H1 (cell line): ENCODE measurements around the gene SUPT7L. TPM values are rescaled to one million over a fixed set of nuclear protein-coding genes. Genes with fewer than 3 reads are reported as not detected.

Source experiments
- CTCF ChIA-PET: fragments of 300-600 bp; sonication (Branson Sonifier 250); formaldehyde crosslinking; loops from one replicate; lab custom pipeline; 2021; ENCODE audit not compliant: partially characterized antibody; lab: Charles Lee
- POLR2A ChIA-PET: fragments of 300-600 bp; sonication (Branson Sonifier 250); formaldehyde crosslinking; loops from one replicate; lab custom pipeline; 2021; ENCODE audit warnings: inconsistent platforms; ENCODE audit not compliant: partially characterized antibody; lab: Charles Lee
- DNase-seq, 2 experiments: peaks; one replicate each; pipeline versions ENCODE4 v3.0.0 to v3.0.0-alpha.2; 2010 to 2022; ENCODE audit warnings: low spot score in 2 of 2, low read depth in 1 of 2, mixed read lengths in 1 of 2
- FAIRE-seq: peaks from 2 replicates; lab custom pipeline; 2011; peaks lifted over from hg19 to GRCh38; lab: Jason Lieb, UNC
- H2AFZ ChIP-seq: 2 replicates; pipeline ENCODE4 v1.8.1; 2012; ENCODE audit warnings: low read length, inconsistent platforms
- H2AK5ac ChIP-seq: 2 replicates; pipeline ENCODE4 v1.6.1; 2013; ENCODE audit warnings: low read depth, low read length
- H2BK120ac ChIP-seq: replicated peaks from 2 replicates; pipeline ENCODE3; 2013; ENCODE audit warnings: low read depth, low read length, inconsistent platforms
- H2BK12ac ChIP-seq: 2 replicates; pipeline ENCODE4 v1.6.1; 2013; ENCODE audit warnings: low read depth, low read length
- H2BK15ac ChIP-seq: 2 replicates; pipeline ENCODE4 v1.6.1; 2013; ENCODE audit warnings: low read length
- H2BK20ac ChIP-seq: 2 replicates; pipeline ENCODE4 v1.6.1; 2013; ENCODE audit warnings: low read length
- H2BK5ac ChIP-seq: 2 replicates; pipeline ENCODE4 v1.6.1; 2013; ENCODE audit warnings: low read depth, low read length
- H3K14ac ChIP-seq: 2 replicates; pipeline ENCODE4 v1.6.1; 2013; ENCODE audit warnings: inconsistent platforms; ENCODE audit not compliant: insufficient read length
- H3K18ac ChIP-seq: 2 replicates; pipeline ENCODE4 v1.6.1; 2013; ENCODE audit warnings: low read length; ENCODE audit errors: extremely low read depth
- H3K23ac ChIP-seq: 2 replicates; pipeline ENCODE4 v1.6.1; 2013; ENCODE audit warnings: inconsistent platforms; ENCODE audit not compliant: insufficient read length
- H3K23me2 ChIP-seq: 2 replicates; pipeline ENCODE4 v1.6.1; 2013; ENCODE audit warnings: low read depth, low read length
- H3K27ac ChIP-seq: 2 replicates; pipeline ENCODE4 v1.6.1; 2011; ENCODE audit warnings: low read depth, low read length, inconsistent platforms
- H3K27me3 ChIP-seq, 4 experiments: replicated peaks in 1 of 4; 1 replicate in 1 of 4; 2 replicates in 3 of 4; pipeline versions ENCODE4 v1.6.1 to v1.8.1; 2011 to 2013; ENCODE audit warnings: low read length in 3 of 4, mild to moderate bottlenecking in 3 of 4, inconsistent platforms in 2 of 4, mixed read lengths in 2 of 4, moderate library complexity in 1 of 4; ENCODE audit not compliant: control insufficient read depth in 3 of 4, insufficient read depth in 3 of 4; ENCODE audit errors: extremely low read depth in 1 of 4
- H3K36me3 ChIP-seq, 4 experiments: 2 replicates each; pipeline versions ENCODE4 v1.6.1 to v1.8.1; 2011 to 2013; ENCODE audit warnings: mild to moderate bottlenecking in 4 of 4, low read length in 3 of 4, moderate library complexity in 2 of 4, control low read depth in 1 of 4, inconsistent platforms in 1 of 4; ENCODE audit not compliant: insufficient read depth in 4 of 4, control insufficient read depth in 2 of 4
- H3K4ac ChIP-seq: replicated peaks from 2 replicates; pipeline ENCODE3; 2013; ENCODE audit warnings: low read length, low read depth, mixed read lengths, inconsistent platforms; ENCODE audit not compliant: insufficient read length
- H3K4me1 ChIP-seq, 4 experiments: replicated peaks in 1 of 4; 1 replicate in 1 of 4; 2 replicates in 3 of 4; pipeline versions ENCODE4 v1.6.1 to v1.8.1; 2011 to 2013; ENCODE audit warnings: low read length in 3 of 4, inconsistent platforms in 2 of 4, mixed read lengths in 1 of 4; ENCODE audit not compliant: insufficient read depth in 4 of 4, control insufficient read depth in 3 of 4
- H3K4me2 ChIP-seq, 2 experiments: 2 replicates each; pipeline versions ENCODE4 v1.6.1 to v1.8.1; 2011 to 2013; ENCODE audit warnings: low read depth in 2 of 2, low read length in 2 of 2, control low read depth in 1 of 2, inconsistent platforms in 1 of 2, mild to moderate bottlenecking in 1 of 2; ENCODE audit not compliant: insufficient read depth in 1 of 2
- H3K4me3 ChIP-seq, 4 experiments: fragments of 200-600, 300-600 bp in 1 of 4; sonication (generic), shearing (Covaris generic), sonication (Bioruptor Twin) in 1 of 4; 2 replicates each; pipeline versions ENCODE4 v1.5.1 to v1.8.1; 2011 to 2016; ENCODE audit warnings: low read length in 4 of 4, low read depth in 3 of 4, control low read depth in 2 of 4, inconsistent platforms in 2 of 4, mild to moderate bottlenecking in 2 of 4, mixed read lengths in 1 of 4, moderate library complexity in 1 of 4; ENCODE audit not compliant: insufficient read depth in 2 of 4; ENCODE audit errors: extremely low read depth in 1 of 4
- H3K56ac ChIP-seq: replicated peaks from 2 replicates; pipeline ENCODE3; 2013; ENCODE audit warnings: low read depth, mild to moderate bottlenecking, mixed read lengths, low read length, inconsistent platforms; ENCODE audit not compliant: insufficient read length
- H3K79me1 ChIP-seq: 2 replicates; pipeline ENCODE4 v1.6.1; 2013; ENCODE audit warnings: low read depth, low read length, control low read depth
- H3K79me2 ChIP-seq, 2 experiments: 2 replicates each; pipeline versions ENCODE4 v1.6.1 to v1.8.1; 2012 to 2013; ENCODE audit warnings: low read length in 2 of 2, mild to moderate bottlenecking in 2 of 2, inconsistent platforms in 1 of 2; ENCODE audit not compliant: insufficient read depth in 2 of 2, control insufficient read depth in 1 of 2
- H3K9ac ChIP-seq, 4 experiments: replicated peaks in 1 of 4; 1 replicate in 1 of 4; 2 replicates in 3 of 4; pipeline versions ENCODE4 v1.6.1 to v1.8.1; 2011 to 2013; ENCODE audit warnings: low read depth in 3 of 4, low read length in 3 of 4, control low read depth in 2 of 4, mild to moderate bottlenecking in 2 of 4, moderate library complexity in 2 of 4, inconsistent platforms in 1 of 4; ENCODE audit errors: extremely low read depth in 1 of 4
- H3K9me3 ChIP-seq, 2 experiments: 2 replicates each; pipeline versions ENCODE4 v1.6.1 to v1.8.1; 2012 to 2013; ENCODE audit warnings: mild to moderate bottlenecking in 2 of 2, moderate library complexity in 2 of 2, control low read depth in 1 of 2, inconsistent platforms in 1 of 2, low read depth in 1 of 2, low read length in 1 of 2, mixed read lengths in 1 of 2; ENCODE audit not compliant: insufficient read depth in 2 of 2
- H4K20me1 ChIP-seq, 2 experiments: replicated peaks in 1 of 2; 2 replicates each; pipeline versions ENCODE3 to v1.8.1; 2011 to 2013; ENCODE audit warnings: inconsistent platforms in 2 of 2, low read length in 2 of 2, mild to moderate bottlenecking in 1 of 2; ENCODE audit not compliant: insufficient read depth in 2 of 2, control insufficient read depth in 1 of 2
- H4K5ac ChIP-seq: 2 replicates; pipeline ENCODE4 v1.6.1; 2013; ENCODE audit warnings: low read length, low read depth, mixed read lengths, inconsistent platforms; ENCODE audit not compliant: insufficient read length
- H4K8ac ChIP-seq: 2 replicates; pipeline ENCODE4 v1.8.0; 2013; ENCODE audit warnings: mild to moderate bottlenecking, moderate library complexity, low read length, inconsistent platforms; ENCODE audit not compliant: insufficient read depth; ENCODE audit errors: extremely low read depth
- H4K91ac ChIP-seq: replicated peaks from 2 replicates; pipeline ENCODE3; 2013; ENCODE audit warnings: low read length, mixed read lengths, inconsistent platforms; ENCODE audit not compliant: insufficient read length
- BACH1 ChIP-seq: IDR thresholded peaks from 2 replicates; pipeline ENCODE4 v1.6.1; 2012; ENCODE audit warnings: low read length, improper control_type of control experiment
- CBX5 ChIP-seq: fragments of 300-800, 300-1000 bp; sonication (generic); IDR thresholded peaks from 2 replicates; pipeline ENCODE4 v1.7.1; 2016; ENCODE audit warnings: antibody characterized with exemption, low read length, low read depth
- CHD2 ChIP-seq: IDR thresholded peaks from 2 replicates; pipeline ENCODE4 v1.6.1; 2012; ENCODE audit warnings: low read length, improper control_type of control experiment
- CREB1 ChIP-seq: IDR thresholded peaks from 2 replicates; pipeline ENCODE4 v1.6.1; 2012; ENCODE audit warnings: inconsistent platforms
- E2F6 ChIP-seq: IDR thresholded peaks from 2 replicates; pipeline ENCODE4 v1.6.1; 2012; ENCODE audit warnings: inconsistent platforms
- FOSL1 ChIP-seq: IDR thresholded peaks from 2 replicates; pipeline ENCODE4 v1.6.1; 2011; ENCODE audit warnings: mild to moderate bottlenecking, low read depth, low read length, moderate library complexity; ENCODE audit not compliant: insufficient read depth
- POLR2A ChIP-seq, 2 experiments: IDR thresholded peaks; 1 replicate in 1 of 2; 2 replicates in 1 of 2; pipeline ENCODE4 v1.6.1; 2011; ENCODE audit warnings: low read depth in 2 of 2, low read length in 2 of 2, mild to moderate bottlenecking in 2 of 2; ENCODE audit errors: control extremely low read depth in 1 of 2
- SP4 ChIP-seq: IDR thresholded peaks from 2 replicates; pipeline ENCODE4 v1.6.1; 2012; ENCODE audit warnings: low read length, inconsistent platforms
- TCF12 ChIP-seq: IDR thresholded peaks from 2 replicates; pipeline ENCODE4 v1.6.1; 2011; ENCODE audit warnings: low read depth, mild to moderate bottlenecking, low read length
- USF2 ChIP-seq: IDR thresholded peaks from 2 replicates; pipeline ENCODE4 v1.6.1; 2011; ENCODE audit warnings: low read length, improper control_type of control experiment
- polyA plus RNA-seq, 7 experiments: library from polyadenylated mRNA; depleted of rRNA in 3 of 7; stranded (reverse) in 5 of 7; unstranded in 2 of 7; fragments of >200 nt in 5 of 7; fragments of 200-250 nt in 2 of 7; gene quantifications; 1 replicate in 5 of 7; 2 replicates in 1 of 7; 4 replicates in 1 of 7; pipeline versions ENCODE4 v1.2.1 to v1.2.3, GENCODE V29; 2011 to 2013; ENCODE audit warnings: missing spikeins in 2 of 7, mixed read lengths in 2 of 7
- total RNA-seq: library from RNA; stranded (reverse); fragmentation: NEBNext Ultra II Directional; extraction: Animal tissue kit (Norgen Biotek cat#: 25700); gene quantifications from 2 replicates; pipeline ENCODE4 v1.2.1, GENCODE V29; 2021

SUPT7L gene
- total and polyA plus RNA-seq, 2 of the 8 experiments (the other 6 are each of a cell fraction or from before 2014, with no cell fraction given), result 22.2 to 26.6 TPM

GRCh38 chr2:27652341-27652740 lies 11.1 kb downstream of the SUPT7L start:
- Histone ChIP-seq H2BK12ac (no peak overlapping the region), H2AK5ac (no peak overlapping the region), H2BK15ac (no peak overlapping the region), H3K14ac (no peak overlapping the region), H3K18ac (no peak overlapping the region), H2BK120ac (no peak overlapping the region), H4K8ac (no peak overlapping the region), H3K79me2 (no peaks in the 10 kb centered on the region), H3K4me2 (no peak overlapping the region), H3K9me3 (no peaks in the 10 kb centered on the region), H3K23me2 (no peaks in the 10 kb centered on the region), H3K9ac (no peak overlapping the region), H3K4ac (no peak overlapping the region), H2BK20ac (no peak overlapping the region), H3K36me3 (peaks cover 16 to 77% (median 52%) of the 10 kb centered on the region in 4 experiments), H3K27me3 (no peaks in the 10 kb centered on the region), H4K91ac (no peak overlapping the region), H3K4me3 (no peak overlapping the region), H3K23ac (no peak overlapping the region), H2BK5ac (no peak overlapping the region), H4K5ac (no peak overlapping the region), H3K56ac (no peak overlapping the region), H4K20me1 (no peaks in the 10 kb centered on the region), H3K27ac (no peak overlapping the region), H3K4me1 (no peaks in the 10 kb centered on the region), H3K79me1 (no peaks in the 10 kb centered on the region), H2AFZ (no peak overlapping the region)
- POLR2A ChIA-PET, result interaction anchor here (1.2 to 1.7 kb wide), 3 partner anchors 14 to 198 kb away, joined by 3 to 6 read pairs (median 3); no protein-coding TSS in a partner anchor
- DNase-seq (no peak), FAIRE-seq (no peak)
- CTCF ChIA-PET, result interaction anchor here (1.3 kb wide), 1 partner anchor 30 kb away, joined by 4 read pairs; no protein-coding TSS in a partner anchor
- TF ChIP-seq CBX5 (no peak), CREB1 (no peak), FOSL1 (no peak), SP4 (no peak), CHD2 (no peak), TCF12 (no peak), BACH1 (no peak), USF2 (no peak), E2F6 (no peak), POLR2A (IDR thresholded peaks at IDR 0.05; ENCODE audit: control extremely low read depth in 1 of 2, low read depth in 2 of 2, low read length in 2 of 2) (no peak)
